GM21737 (cell line): ENCODE data around the gene CSTPP1.

Experiments used
- ATAC-seq: cut with Tn5 transposase; IDR thresholded peaks from one replicate; pipeline ENCODE4 v1.9.1; 2021; ENCODE audit warnings: mild to moderate bottlenecking, moderate library complexity; ENCODE audit not compliant: unreplicated experiment

Gene CSTPP1

GRCh38 chr11:46936138-46937110 lies at the start of gene CSTPP1:
TSS of gene CSTPP1 (plus strand) at chr11:46936761. CDS start at chr11:46936806, 45 bp downstream.
- ATAC-seq, result peak; percentile 92

- ATAC-seq, result no peak
Observed at GRCh38 chr11:46888636-46889035, 47.9 kb upstream of the CSTPP1 start.

GRCh38 chr11:46889251-46889650 lies 47.3 kb upstream of the CSTPP1 start:
- ATAC-seq, result no peak

- no peak for ATAC-seq
Observed at GRCh38 chr11:46889689-46890475, 46.7 kb upstream of the CSTPP1 start.

- ATAC-seq, result no peak
Observed at GRCh38 chr11:46890665-46891064, 45.9 kb upstream of the CSTPP1 start.

GRCh38 chr11:46892109-46892508 lies 44.5 kb upstream of the CSTPP1 start:
- ATAC-seq, result no peak

- ATAC-seq, result no peak
Observed at GRCh38 chr11:46892838-46893237, 43.7 kb upstream of the CSTPP1 start.

GRCh38 chr11:46894506-46894905 lies 42.1 kb upstream of the CSTPP1 start:
- no peak for ATAC-seq

GRCh38 chr11:46894961-46895360 lies 41.6 kb upstream of the CSTPP1 start:
- ATAC-seq, result no peak

- no peak for ATAC-seq
Observed at GRCh38 chr11:46895821-46896220, 40.7 kb upstream of the CSTPP1 start.

- ATAC-seq, result no peak
Observed at GRCh38 chr11:46896719-46897406, 39.7 kb upstream of the CSTPP1 start.

GRCh38 chr11:46898396-46899095 lies 38.0 kb upstream of the CSTPP1 start:
- no peak for ATAC-seq

- no peak for ATAC-seq
Observed at GRCh38 chr11:46899501-46900025, 37.0 kb upstream of the CSTPP1 start.

GRCh38 chr11:46900091-46900746 lies 36.3 kb upstream of the CSTPP1 start:
- no peak for ATAC-seq

GRCh38 chr11:46901156-46901555 lies 35.4 kb upstream of the CSTPP1 start:
- ATAC-seq, result no peak

- ATAC-seq, result no peak
Observed at GRCh38 chr11:46902694-46903093, 33.9 kb upstream of the CSTPP1 start.

- ATAC-seq, result no peak
Observed at GRCh38 chr11:46903846-46904245, 32.7 kb upstream of the CSTPP1 start.

- no peak for ATAC-seq
Observed at GRCh38 chr11:46905806-46906205, 30.8 kb upstream of the CSTPP1 start.

- ATAC-seq, result no peak
Observed at GRCh38 chr11:46906609-46907041, 29.9 kb upstream of the CSTPP1 start.

- no peak for ATAC-seq
Observed at GRCh38 chr11:46907606-46908005, 29.0 kb upstream of the CSTPP1 start.
